ENCODE results near the gene WNT7B. TPM values are rescaled to one million over a fixed set of nuclear protein-coding genes. Genes with fewer than 3 reads are reported as not detected.

The WNT7B gene
- polyA plus RNA-seq, 2 donors = 6.6 to 6.8 TPM

- Histone ChIP-seq H3K9me3 (ENCODE audit: control insufficient read depth in 2 of 2, insufficient read depth in 1 of 2, low read depth in 1 of 2, low read length in 1 of 2) (no peaks in the 10 kb centered on the region), H3K27me3 (ENCODE audit: control insufficient read depth in 1 of 2, insufficient read depth in 2 of 2, low read length in 2 of 2) (peaks cover 0 to 7% of the 10 kb centered on the region in 2 donors)
- WGBS, 2 donors = 74 to 75% methylated on average over 16 to 18 of the region's 18 CpGs
Observed at GRCh38 chr22:45877651-45878050, 99.3 kb downstream of the WNT7B start.

GRCh38 chr22:45877036-45877380, 100.0 kb downstream of the WNT7B start:
- WGBS, 2 donors = 85 to 92% methylated on average over 3 of the region's 3 CpGs
- H3K36me3 ChIP-seq (ENCODE audit: control insufficient read depth in 2 of 2, insufficient read depth in 2 of 2, low read length in 1 of 2) = no peaks in the 10 kb centered on the region
- no peak overlapping the region for H3K4me3 ChIP-seq (ENCODE audit: low read depth in 1 of 2, low read length in 2 of 2)
- peaks cover 0 to 3% of the 10 kb centered on the region in 2 donors for H3K4me1 ChIP-seq (ENCODE audit: control insufficient read depth in 2 of 2, insufficient read depth in 2 of 2, low read length in 1 of 2)
- peaks cover 0 to 7% of the 10 kb centered on the region in 2 donors for H3K27me3 ChIP-seq (ENCODE audit: control insufficient read depth in 1 of 2, insufficient read depth in 2 of 2, low read length in 2 of 2)
- H3K9me3 ChIP-seq (ENCODE audit: control insufficient read depth in 2 of 2, insufficient read depth in 1 of 2, low read depth in 1 of 2, low read length in 1 of 2) = no peaks in the 10 kb centered on the region
- H3K27ac ChIP-seq (ENCODE audit: low read depth in 2 of 2, low read length in 1 of 2) = no peak overlapping the region

More at GRCh38 chr22:45877651-45878050, 99.3 kb downstream of the WNT7B start:
- no peak overlapping the region for H3K27ac ChIP-seq (ENCODE audit: low read depth in 2 of 2, low read length in 1 of 2)
- H3K36me3 ChIP-seq (ENCODE audit: control insufficient read depth in 2 of 2, insufficient read depth in 2 of 2, low read length in 1 of 2) = no peaks in the 10 kb centered on the region
- no peak overlapping the region for H3K4me3 ChIP-seq (ENCODE audit: low read depth in 1 of 2, low read length in 2 of 2)
- H3K4me1 ChIP-seq (ENCODE audit: control insufficient read depth in 2 of 2, insufficient read depth in 2 of 2, low read length in 1 of 2) = peaks cover 0 to 10% of the 10 kb centered on the region in 2 donors

- Histone ChIP-seq H3K4me1 (ENCODE audit: control insufficient read depth in 2 of 2, insufficient read depth in 2 of 2, low read length in 1 of 2) (peaks cover 0 to 3% of the 10 kb centered on the region in 2 donors), H3K27me3 (ENCODE audit: control insufficient read depth in 1 of 2, insufficient read depth in 2 of 2, low read length in 2 of 2) (peaks cover 0 to 7% of the 10 kb centered on the region in 2 donors), H3K9me3 (ENCODE audit: control insufficient read depth in 2 of 2, insufficient read depth in 1 of 2, low read depth in 1 of 2, low read length in 1 of 2) (no peaks in the 10 kb centered on the region), H3K27ac (ENCODE audit: low read depth in 2 of 2, low read length in 1 of 2) (no peak overlapping the region), H3K4me3 (ENCODE audit: low read depth in 1 of 2, low read length in 2 of 2) (no peak overlapping the region), H3K36me3 (ENCODE audit: control insufficient read depth in 2 of 2, insufficient read depth in 2 of 2, low read length in 1 of 2) (no peaks in the 10 kb centered on the region)
- 89% methylated on average over 26 of the region's 26 CpGs for WGBS, 2 donors
Observed at GRCh38 chr22:45876136-45877035, 100.6 kb downstream of the WNT7B start.

- Histone ChIP-seq H3K27ac (ENCODE audit: low read depth in 2 of 2, low read length in 1 of 2) (no peak overlapping the region), H3K9me3 (ENCODE audit: control insufficient read depth in 2 of 2, insufficient read depth in 1 of 2, low read depth in 1 of 2, low read length in 1 of 2) (no peaks in the 10 kb centered on the region), H3K27me3 (ENCODE audit: control insufficient read depth in 1 of 2, insufficient read depth in 2 of 2, low read length in 2 of 2) (no peaks in the 10 kb centered on the region), H3K36me3 (ENCODE audit: control insufficient read depth in 2 of 2, insufficient read depth in 2 of 2, low read length in 1 of 2) (no peaks in the 10 kb centered on the region), H3K4me1 (ENCODE audit: control insufficient read depth in 2 of 2, insufficient read depth in 2 of 2, low read length in 1 of 2) (no peaks in the 10 kb centered on the region), H3K4me3 (ENCODE audit: low read depth in 1 of 2, low read length in 2 of 2) (no peak overlapping the region)
- 87 to 94% methylated on average over 3 of the region's 3 CpGs for WGBS, 2 donors
Observed at GRCh38 chr22:45872659-45873263, 104.2 kb downstream of the WNT7B start.

- no peaks in the 10 kb centered on the region for H3K9me3 ChIP-seq (ENCODE audit: control insufficient read depth in 2 of 2, insufficient read depth in 1 of 2, low read depth in 1 of 2, low read length in 1 of 2)
- no peaks in the 10 kb centered on the region for H3K27me3 ChIP-seq (ENCODE audit: control insufficient read depth in 1 of 2, insufficient read depth in 2 of 2, low read length in 2 of 2)
- H3K36me3 ChIP-seq (ENCODE audit: control insufficient read depth in 2 of 2, insufficient read depth in 2 of 2, low read length in 1 of 2) = no peaks in the 10 kb centered on the region
- no peak overlapping the region for H3K27ac ChIP-seq (ENCODE audit: low read depth in 2 of 2, low read length in 1 of 2)
- peaks cover 0 to 8% of the 10 kb centered on the region in 2 donors for H3K4me1 ChIP-seq (ENCODE audit: control insufficient read depth in 2 of 2, insufficient read depth in 2 of 2, low read length in 1 of 2)
- 86 to 89% methylated on average over 6 of the region's 6 CpGs for WGBS, 2 donors
- H3K4me3 ChIP-seq (ENCODE audit: low read depth in 1 of 2, low read length in 2 of 2) = no peak overlapping the region
Observed at GRCh38 chr22:45871721-45872120, 105.2 kb downstream of the WNT7B start.

Other genes with a start within 250 kb of the WNT7B start
- 1 to 10 TPM; 3.2 to 3.9 TPM for gene PPARA, start 173.4 kb upstream of the WNT7B start, polyA plus RNA-seq

Data from esophagus (tissue), 2 donors.